Measurements from ENCODE around the gene FIBP.

The FIBP gene

DNA sequence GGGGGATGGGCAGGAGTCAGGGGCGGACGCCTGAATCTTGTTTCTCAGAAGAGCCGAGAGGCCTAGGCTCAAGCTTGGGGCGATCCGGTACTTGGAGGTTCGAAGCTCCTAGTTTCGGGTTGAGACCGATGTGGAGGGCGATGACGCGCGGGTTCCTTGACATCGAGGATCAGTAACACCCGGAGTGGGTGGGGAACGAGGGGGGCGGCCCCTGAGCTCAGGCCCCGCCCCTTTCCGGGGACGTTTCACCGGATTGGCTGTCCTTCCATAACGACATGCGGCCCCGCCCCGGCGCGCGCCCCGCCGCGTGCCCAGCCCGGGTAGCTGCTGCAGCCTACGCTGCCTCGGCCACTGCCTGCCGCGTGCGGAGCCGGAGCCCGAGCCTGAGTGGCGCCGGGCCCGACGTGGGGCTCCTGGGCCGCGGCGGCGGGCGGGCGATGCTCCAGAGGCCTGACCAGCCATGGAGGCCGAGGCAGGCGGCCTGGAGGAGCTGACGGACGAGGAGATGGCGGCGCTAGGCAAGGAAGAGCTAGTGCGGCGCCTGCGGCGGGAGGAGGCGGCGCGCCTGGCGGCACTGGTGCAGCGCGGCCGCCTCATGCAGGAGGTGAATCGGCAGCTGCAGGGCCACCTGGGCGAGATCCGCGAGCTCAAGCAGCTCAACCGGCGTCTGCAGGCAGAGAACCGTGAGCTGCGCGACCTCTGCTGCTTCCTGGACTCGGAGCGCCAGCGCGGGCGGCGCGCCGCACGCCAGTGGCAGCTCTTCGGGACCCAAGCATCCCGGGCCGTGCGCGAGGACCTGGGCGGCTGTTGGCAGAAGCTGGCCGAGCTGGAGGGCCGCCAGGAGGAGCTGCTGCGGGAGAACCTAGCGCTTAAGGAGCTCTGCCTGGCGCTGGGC is 2.3 kb upstream of the FIBP start, which contains the start of gene CCDC85B:
Gene CCDC85B, plus strand, starts transcription at position 350 of the 895 bp plus-strand sequence. Its CDS starts 111 bp downstream, at position 461.
- DNase-seq (ENCODE audit: low read depth in 2 of 2): peak; percentile 97 to 98

DNA sequence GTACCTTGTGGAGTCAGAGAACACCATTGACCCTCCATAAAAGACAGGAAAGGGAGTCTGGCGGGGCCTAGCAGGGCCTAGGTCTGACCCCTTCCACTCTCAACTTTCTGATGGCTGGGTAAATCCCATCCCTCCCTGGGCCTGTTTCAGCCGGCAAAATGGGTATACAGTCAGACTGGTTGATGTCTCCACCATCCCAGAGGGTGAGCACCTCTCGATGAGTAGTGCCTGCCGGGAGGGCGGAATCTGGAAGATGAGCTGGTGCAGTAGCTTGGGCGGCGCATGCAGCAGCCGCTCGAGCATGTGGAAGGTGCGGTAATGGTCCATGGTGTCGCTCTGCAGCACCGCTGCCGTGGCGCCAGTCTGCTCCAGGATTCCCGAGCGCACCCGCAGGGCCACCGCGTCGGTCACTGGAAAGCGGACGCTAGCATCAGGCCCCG is 528 bp downstream of the FIBP start:
- no peak for DNase-seq (ENCODE audit: low read depth in 2 of 2)

DNA sequence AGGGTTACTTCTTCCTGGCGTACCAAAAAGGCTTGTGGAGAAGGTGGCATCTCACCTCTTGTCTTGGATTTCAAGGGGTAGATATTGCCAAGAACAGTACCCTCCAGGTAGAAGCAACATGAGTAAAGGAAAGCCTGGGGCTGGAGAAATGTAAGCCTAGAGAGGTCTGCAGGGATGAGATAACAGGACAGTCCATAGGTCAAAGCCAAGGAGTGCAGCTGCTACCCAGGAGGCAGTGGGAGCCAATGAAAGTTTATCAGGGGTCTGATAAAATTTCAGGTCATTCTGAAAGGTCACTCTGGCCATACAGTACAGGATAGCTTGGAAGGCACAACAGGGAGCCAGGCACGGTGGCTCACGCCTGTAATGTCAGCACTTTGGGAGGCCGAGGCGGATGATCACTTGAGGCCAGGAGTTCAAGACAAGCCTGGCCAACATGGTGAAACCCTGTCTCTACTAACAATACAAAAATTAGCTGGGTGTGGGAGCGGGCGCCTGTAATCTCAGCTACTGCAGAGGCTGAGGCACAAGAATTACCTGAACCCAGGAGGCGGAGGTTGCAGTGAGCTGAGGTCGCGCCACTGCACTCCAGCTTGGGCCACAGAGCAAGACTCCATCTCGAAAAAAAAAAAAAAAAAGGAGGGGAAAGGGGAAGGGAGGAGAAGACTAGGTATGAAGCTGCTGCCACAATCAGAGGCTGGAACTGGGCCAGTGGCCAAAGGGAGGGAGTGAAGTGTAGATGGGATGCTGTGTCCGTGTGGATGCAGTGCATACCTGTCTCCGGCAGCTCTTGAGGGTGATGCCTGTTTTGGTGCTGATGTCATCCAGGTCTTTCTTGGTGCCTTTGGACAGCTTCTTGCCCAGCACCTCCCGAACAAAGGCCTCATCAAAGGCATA is 1.2 kb downstream of the FIBP start:
- no peak for DNase-seq (ENCODE audit: low read depth in 2 of 2)

DNA sequence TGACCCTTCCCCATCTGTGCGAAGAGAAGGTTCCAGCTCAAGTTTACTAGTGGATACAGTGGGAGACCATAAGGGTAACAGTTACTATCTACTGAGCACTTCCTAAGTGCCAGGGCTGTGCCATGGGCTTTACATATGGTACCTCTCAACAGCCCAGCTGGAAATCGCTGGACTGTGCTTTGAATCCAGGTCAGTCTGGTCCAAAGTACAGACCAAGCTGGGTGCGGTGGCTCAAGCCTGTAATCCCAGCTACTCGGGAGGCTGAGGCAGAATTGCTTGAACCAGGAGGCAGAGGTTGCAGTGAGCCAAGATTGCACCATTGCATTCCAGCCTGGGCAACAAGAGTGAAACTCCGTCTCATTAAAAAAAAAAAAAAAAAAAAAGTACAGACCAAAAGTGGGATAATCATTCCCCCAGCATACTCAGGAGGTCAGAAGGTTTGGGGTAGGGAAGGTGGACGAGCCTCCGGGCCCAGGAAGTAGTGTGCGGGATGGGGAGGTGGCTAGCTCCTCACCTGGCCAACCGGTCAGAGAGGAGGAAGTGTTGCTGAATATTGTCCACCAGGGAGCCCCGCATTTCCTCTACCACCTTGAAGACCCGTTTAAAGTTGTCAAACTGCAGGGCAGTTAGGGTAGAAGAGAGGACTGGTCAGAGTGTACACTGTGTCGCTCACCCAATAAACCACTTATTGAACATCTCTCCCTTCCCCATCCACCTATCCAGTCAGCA is 2.3 kb downstream of the FIBP start:
- DNase-seq (ENCODE audit: low read depth in 2 of 2): no peak

DNA sequence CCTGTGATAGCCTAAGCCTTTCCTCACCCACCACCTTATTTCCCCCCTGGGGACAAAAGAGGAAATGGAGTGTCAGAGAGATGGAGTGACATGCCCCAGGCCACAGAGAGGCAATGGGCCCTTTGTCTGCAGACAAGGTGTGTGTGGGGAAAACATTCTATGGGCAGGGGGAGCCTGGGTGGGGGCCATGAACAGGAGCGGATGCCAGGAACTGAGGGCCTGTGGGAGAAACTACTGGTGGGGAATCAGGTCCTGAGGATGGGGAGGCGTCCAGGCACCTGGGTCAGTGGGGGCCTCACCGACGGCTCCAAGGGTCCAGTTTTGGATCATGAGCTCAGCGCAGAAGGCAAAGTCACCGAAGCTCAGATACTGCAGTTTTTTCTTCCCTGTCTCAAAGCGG is 3.0 kb downstream of the FIBP start:
- no peak for DNase-seq (ENCODE audit: low read depth in 2 of 2)

DNA sequence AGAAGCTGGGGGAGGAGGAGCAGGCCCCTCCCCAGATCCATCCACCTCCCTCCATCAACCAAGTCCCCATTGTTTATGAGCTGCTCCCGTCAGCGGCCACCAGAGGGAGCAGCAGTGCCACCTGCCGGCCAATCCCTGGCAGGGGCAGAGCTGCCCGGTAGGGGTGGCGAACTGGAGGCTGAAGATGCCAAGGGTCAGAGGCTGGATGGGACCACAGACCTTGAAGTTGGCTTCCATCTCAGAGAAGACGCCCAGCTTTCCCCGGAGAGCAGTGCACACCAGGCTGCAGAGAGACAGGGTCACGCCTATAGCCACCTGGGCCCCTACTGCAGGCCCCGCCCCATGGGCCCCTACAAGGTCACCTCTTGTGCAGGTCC is 3.6 kb downstream of the FIBP start:
- peak; percentile 68 for DNase-seq (ENCODE audit: low read depth in 2 of 2)

DNA sequence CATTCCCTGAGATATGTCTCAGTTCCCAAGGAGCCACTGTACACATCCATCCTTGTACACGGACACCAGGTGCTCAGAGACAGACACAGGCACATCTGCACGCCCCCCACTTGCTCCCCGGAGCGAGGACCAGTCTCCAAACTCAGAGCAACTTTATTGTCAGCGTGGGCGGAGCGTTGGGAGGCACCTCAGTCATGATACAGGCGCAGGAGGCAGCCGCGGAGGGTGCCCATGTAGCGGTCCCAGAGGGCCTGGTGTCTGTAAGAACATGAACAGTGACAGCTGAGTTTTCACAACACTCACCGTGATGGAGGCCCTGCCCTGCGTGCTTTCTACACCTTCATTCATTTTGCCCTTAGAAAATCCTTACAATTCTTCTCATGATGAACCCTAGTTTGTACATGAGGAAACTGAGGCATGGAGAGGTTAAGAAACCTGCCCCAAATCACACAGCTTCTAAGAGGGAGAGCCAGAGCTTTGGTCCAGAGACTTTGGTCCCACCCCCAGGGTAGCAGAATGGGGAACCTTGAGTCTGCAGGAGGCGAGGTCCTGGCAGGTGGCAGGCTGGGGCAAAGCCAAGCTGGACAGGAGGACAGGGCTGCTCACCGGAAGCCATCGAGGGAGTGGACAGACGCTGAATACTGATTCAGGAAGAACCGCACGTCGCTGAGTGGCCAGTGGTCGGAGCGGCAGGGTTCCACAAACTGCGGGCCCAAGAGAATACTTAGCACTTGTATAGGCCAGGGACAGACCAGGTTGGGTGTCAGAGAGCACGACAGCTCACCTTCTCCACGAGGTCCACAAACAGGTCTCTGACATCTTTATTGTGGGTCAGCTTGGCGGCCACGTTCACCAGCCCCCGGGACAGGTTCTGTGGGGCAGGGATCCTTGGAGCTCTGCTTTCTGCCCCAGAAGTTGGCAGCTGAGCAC is 4.2 kb downstream of the FIBP start:
- no peak for DNase-seq (ENCODE audit: low read depth in 2 of 2)

DNA sequence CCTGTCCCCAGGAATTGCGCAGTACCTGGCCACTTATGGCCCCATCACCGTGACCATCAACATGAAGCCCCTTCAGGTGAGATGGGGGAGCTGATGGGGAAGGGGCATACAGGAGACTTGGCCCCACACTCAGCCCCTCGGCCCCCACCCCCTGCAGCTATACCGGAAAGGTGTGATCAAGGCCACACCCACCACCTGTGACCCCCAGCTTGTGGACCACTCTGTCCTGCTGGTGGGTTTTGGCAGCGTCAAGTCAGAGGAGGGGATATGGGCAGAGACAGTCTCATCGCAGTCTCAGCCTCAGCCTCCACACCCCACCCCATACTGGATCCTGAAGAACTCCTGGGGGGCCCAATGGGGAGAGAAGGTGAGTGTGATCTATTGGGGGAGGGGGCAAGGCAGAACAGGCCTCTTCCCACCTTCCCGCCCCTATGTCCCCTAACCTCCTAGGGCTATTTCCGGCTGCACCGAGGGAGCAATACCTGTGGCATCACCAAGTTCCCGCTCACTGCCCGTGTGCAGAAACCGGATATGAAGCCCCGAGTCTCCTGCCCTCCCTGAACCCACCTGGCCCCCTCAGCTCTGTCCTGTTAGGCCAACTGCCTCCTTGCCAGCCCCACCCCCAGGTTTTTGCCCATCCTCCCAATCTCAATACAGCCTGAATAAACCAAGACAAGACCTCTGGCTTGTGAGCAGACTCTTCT is 5.1 kb downstream of the FIBP start:
- DNase-seq (ENCODE audit: low read depth in 2 of 2): no peak

DNA sequence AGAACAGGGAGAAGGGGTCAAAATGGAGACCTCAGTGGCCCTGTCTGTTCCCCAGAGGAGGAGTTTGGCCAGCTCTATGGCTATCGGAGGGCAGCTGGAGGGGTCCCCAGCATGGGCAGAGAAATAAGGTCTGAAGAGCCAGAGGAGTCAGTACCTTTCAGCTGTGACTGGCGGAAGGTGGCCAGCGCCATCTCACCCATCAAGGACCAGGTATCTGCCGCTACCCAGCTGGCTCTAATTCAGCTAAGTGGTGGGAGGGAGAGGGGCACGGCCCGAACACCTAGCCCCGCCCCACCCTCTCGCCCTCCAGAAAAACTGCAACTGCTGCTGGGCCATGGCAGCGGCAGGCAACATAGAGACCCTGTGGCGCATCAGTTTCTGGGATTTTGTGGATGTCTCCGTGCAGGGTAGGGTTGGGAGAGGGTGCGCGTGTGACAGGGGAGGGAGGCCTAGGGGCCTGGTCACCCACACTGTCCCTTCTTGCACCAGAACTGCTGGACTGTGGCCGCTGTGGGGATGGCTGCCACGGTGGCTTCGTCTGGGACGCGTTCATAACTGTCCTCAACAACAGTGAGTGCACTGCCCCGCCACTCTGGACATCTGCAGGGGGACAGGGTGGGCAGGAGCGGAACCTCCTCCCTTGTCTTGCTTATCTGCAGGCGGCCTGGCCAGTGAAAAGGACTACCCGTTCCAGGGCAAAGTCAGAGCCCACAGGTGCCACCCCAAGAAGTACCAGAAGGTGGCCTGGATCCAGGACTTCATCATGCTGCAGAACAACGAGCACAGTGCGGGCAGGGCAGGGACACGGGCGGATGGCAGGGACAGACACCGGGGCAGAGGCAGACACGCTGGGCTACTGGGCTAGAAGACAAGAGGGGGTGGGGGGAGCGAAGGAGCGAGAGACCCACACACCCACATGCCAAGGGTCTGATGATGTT is 5.9 kb downstream of the FIBP start:
- no peak for DNase-seq (ENCODE audit: low read depth in 2 of 2)

DNA sequence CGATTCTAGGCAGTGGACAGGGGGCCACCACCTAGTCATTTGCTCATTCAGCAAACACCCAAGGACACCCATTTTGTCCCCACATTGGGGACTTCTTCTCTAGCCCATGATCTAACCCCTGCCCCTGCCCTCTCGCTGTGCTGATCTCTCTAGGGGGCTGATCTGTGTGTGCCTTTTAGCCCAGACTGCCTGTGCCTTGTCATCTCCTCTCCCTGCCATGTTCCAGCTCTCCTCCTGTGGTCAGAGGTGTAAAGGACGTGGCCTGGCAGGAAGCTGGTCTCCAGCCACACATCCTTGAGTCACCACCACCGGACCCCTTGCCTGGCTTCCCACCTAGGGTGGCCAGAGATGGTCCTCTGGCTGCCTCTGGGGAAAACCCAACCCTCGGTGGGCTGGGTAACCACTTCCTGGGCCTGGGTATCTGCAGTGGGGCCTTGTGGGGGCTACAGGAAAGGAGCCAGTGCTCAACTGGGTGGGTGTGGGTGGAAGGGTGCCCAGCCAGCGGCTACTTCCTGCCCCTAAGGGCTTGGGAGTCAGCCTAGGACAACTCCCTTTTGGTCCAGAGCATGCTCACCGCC is 7.3 kb downstream of the FIBP start:
- DNase-seq (ENCODE audit: low read depth in 2 of 2): no peak

DNA sequence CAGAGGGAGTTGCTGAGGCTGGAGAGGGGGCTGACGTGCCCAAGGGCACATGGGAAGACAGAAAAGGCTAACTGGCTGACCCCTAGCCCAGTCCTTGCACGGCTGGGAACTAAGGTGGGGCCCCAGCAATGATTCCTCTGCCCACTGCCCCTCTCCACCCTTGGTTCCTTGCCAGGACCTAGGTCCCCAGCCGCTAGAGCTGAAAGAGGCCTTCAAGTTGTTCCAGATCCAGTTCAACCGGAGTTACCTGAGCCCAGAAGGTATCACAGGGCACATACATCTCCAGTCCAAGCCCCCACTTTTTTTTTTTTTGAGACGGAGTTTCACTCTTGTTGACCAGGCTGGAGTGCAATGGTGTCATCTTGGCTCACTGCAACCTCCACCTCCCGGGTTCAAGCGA is 8.2 kb downstream of the FIBP start:
- no peak for DNase-seq (ENCODE audit: low read depth in 2 of 2)

DNA sequence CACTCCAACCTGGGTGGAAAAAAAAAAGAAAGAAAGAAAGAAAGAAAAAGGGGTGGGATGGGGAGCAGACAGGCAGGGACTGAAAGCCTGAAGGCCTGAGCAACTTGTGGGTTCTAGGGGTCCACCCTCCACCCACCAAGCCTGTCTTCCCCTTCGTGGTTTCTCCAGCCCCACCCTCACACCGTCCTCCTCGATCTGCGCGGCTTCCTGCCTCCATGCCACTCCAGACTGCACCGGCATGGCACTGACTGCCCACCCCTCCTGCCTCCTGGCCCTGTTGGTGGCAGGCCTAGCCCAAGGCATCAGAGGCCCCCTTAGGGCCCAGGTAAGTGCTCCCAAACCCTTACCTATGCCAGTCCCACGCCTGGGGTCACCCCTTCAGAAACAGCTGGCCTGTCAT is 8.7 kb downstream of the FIBP start, which contains the start of gene CTSW:
Gene CTSW, plus strand, starts transcription at position 221 of the 400 bp plus-strand sequence. Its CDS starts 18 bp downstream, at position 239.
- no peak for DNase-seq (ENCODE audit: low read depth in 2 of 2)

DNA sequence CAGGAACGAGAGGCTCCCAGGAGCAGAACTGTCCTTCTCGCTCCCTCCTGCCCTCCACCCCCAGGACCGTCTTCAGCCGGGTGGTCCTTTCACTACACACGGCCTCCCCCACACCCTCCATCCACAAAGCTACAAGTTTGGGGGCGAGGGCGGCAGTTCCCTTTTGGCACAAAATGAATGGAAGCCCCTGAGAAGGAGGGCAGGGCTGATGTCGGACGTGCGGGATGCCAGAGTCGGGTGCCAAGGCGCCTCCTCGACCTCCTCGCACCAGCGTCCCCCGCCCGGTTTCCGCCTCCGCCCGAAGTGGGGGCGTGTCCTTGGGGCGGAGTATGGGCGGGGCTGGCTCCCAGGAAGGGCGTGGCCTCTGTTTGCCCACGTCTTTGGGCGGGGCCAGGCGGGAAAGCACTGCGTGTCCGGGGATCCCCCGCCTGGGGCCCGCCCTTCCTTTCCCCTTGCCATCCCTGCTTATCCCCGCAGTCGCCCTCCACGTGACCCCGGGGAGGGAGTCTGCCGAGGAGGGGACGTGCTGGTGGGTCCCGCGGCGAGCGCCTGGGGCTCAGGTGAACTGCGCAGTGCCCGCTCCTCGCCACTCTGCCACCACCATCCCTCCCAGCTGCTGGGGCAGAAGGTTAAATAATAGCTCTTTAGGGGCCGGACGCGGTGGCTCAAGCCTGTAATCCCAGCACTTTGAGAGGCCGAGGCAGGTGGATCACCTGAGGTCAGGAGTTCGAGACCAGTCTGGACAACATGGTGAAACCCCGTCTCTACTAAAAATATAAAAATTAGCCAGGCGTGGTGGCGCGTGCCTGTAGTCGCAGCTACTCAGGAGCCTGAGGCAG is 14.7 kb downstream of the FIBP start:
- DNase-seq (ENCODE audit: low read depth in 2 of 2): peak; percentile 87 to 88

DNA sequence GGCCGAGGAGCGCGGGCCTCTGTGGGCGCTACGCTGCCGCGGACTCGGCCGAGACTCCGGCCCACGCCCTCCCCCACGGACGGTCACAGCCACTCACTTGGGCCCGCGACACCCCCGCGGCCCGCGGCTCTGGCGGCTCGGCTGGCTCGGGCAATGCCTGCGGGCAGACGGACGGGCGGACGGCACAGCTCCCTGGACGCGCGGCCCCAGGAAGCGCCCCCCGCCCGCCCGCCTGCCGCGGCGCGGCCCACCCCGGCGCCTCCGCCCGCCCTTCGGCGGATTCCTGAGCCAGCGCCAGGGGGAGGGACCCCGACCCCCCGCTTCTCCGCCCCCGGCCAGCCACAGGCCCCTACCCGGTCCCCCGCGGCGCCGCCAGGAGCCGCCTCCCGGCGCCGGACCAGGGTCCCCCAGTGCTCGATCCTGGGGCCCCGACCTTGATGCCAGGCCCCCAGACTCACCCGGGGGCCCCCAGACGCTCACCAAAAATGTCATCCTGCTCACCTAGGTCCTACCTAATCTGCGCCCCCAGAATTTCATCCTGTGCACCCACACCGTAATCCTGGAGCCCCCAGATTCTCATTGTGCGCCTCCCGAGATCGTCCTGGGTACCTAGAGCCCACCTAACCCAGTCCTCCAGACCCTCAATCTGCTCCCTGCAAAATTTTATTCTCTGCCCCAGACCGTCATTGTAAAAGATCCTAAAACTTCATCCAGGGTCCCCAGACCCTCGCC is 15.5 kb downstream of the FIBP start, which contains the start of gene EFEMP2:
Gene EFEMP2, minus strand, starts transcription at position 215 of the 732 bp plus-strand sequence. CDS start 446 bp downstream, outside the sequence.
- no peak for DNase-seq (ENCODE audit: low read depth in 2 of 2)

DNA sequence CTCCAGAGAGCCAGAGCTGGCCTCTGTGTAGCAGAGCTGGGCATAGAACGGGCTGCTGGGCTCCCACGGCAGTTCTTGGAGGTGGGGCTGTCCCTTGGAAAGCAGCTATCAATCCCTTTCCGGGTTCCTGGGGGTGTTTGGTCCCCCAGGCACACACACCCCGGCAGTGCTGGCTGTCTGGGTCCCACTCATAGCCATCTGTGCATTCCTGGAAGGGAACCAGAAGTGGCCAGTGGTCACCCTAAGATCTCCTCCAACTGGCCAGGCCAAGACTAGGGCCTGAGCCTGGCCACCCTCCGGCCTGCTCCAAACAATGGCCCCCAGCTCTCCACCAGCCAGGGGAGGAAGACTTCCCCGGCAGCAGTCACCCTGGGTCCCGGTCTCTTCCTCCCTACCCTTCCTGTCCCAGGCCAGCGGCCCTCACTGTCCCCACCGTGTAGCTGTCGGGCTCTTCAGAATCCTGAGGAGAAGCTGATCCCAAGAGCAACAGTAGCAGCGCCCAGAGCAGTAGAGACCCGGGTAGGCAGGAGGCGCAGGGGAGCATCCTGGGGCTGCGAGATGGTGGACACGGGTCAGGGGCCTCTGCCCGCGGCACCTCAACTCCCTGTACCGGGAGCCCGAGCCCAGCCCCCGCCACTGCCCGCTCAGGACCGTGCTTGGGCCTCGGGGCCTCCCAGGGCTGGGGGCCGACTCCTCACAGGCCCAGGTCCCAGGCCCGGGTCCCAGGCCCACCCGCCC is 16.3 kb downstream of the FIBP start:
- no peak for DNase-seq (ENCODE audit: low read depth in 2 of 2)

Measured in stimulated activated CD8-positive, alpha-beta memory T cell treated with anti-CD3 and anti-CD28 coated beads, Interleukin-7, amount 100 ng/mL, for 4 hours (primary cell).